ENCODE results near the gene FAM120C. TPM values are rescaled to one million over a fixed set of nuclear protein-coding genes. Genes with fewer than 3 reads are reported as not detected.

Gene FAM120C
- total RNA-seq, 1 experiment from 2014 or later: 10.6 TPM

GRCh38 chrX:54134269-54134668 lies 48.8 kb downstream of the FAM120C start:
- ChIA-PET POLR2A (no interaction called here), CTCF (no interaction called here)
- Mint-ChIP-seq H3K27me3 (ENCODE audit: low read depth) (no peaks in the 10 kb centered on the region), H3K4me1 (no peaks in the 10 kb centered on the region), H3K4me3 (no peak overlapping the region), H3K36me3 (peaks cover 13% of the 10 kb centered on the region), H3K9me3 (no peaks in the 10 kb centered on the region; the same call in 1 of the 2 replicates), H3K27ac (no peak overlapping the region)
- DNase-seq (ENCODE audit: low spot score): no peak
- ATAC-seq: no peak
- TF ChIP-seq PRDM15 (CRISPR knock-in tag; IDR thresholded peaks at IDR 0.05): no peak
- no peak for TF ChIP-seq HMGA2 (CRISPR knock-in tag; IDR thresholded peaks at IDR 0.05)
- TF ChIP-seq, protein P1, sequence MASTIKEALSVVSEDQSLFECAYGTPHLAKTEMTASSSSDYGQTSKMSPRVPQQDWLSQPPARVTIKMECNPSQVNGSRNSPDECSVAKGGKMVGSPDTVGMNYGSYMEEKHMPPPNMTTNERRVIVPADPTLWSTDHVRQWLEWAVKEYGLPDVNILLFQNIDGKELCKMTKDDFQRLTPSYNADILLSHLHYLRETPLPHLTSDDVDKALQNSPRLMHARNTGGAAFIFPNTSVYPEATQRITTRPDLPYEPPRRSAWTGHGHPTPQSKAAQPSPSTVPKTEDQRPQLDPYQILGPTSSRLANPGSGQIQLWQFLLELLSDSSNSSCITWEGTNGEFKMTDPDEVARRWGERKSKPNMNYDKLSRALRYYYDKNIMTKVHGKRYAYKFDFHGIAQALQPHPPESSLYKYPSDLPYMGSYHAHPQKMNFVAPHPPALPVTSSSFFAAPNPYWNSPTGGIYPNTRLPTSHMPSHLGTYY (CRISPR knock-in tag; IDR thresholded peaks at IDR 0.05): no peak
- TF ChIP-seq, protein P2, sequence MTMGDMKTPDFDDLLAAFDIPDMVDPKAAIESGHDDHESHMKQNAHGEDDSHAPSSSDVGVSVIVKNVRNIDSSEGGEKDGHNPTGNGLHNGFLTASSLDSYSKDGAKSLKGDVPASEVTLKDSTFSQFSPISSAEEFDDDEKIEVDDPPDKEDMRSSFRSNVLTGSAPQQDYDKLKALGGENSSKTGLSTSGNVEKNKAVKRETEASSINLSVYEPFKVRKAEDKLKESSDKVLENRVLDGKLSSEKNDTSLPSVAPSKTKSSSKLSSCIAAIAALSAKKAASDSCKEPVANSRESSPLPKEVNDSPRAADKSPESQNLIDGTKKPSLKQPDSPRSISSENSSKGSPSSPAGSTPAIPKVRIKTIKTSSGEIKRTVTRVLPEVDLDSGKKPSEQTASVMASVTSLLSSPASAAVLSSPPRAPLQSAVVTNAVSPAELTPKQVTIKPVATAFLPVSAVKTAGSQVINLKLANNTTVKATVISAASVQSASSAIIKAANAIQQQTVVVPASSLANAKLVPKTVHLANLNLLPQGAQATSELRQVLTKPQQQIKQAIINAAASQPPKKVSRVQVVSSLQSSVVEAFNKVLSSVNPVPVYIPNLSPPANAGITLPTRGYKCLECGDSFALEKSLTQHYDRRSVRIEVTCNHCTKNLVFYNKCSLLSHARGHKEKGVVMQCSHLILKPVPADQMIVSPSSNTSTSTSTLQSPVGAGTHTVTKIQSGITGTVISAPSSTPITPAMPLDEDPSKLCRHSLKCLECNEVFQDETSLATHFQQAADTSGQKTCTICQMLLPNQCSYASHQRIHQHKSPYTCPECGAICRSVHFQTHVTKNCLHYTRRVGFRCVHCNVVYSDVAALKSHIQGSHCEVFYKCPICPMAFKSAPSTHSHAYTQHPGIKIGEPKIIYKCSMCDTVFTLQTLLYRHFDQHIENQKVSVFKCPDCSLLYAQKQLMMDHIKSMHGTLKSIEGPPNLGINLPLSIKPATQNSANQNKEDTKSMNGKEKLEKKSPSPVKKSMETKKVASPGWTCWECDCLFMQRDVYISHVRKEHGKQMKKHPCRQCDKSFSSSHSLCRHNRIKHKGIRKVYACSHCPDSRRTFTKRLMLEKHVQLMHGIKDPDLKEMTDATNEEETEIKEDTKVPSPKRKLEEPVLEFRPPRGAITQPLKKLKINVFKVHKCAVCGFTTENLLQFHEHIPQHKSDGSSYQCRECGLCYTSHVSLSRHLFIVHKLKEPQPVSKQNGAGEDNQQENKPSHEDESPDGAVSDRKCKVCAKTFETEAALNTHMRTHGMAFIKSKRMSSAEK (CRISPR knock-in tag; IDR thresholded peaks at IDR 0.05; ENCODE audit: borderline replicate concordance): no peak
- TF ChIP-seq ZMAT4 (CRISPR knock-in tag; IDR thresholded peaks at IDR 0.05): no peak
- TF ChIP-seq, protein P3, sequence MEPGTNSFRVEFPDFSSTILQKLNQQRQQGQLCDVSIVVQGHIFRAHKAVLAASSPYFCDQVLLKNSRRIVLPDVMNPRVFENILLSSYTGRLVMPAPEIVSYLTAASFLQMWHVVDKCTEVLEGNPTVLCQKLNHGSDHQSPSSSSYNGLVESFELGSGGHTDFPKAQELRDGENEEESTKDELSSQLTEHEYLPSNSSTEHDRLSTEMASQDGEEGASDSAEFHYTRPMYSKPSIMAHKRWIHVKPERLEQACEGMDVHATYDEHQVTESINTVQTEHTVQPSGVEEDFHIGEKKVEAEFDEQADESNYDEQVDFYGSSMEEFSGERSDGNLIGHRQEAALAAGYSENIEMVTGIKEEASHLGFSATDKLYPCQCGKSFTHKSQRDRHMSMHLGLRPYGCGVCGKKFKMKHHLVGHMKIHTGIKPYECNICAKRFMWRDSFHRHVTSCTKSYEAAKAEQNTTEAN (CRISPR knock-in tag; IDR thresholded peaks at IDR 0.05): no peak
- no peak for TF ChIP-seq ZNF263 (CRISPR knock-in tag; IDR thresholded peaks at IDR 0.05; ENCODE audit: low read depth)
- TF ChIP-seq, protein P4, sequence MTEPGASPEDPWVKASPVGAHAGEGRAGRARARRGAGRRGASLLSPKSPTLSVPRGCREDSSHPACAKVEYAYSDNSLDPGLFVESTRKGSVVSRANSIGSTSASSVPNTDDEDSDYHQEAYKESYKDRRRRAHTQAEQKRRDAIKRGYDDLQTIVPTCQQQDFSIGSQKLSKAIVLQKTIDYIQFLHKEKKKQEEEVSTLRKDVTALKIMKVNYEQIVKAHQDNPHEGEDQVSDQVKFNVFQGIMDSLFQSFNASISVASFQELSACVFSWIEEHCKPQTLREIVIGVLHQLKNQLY (CRISPR knock-in tag; IDR thresholded peaks at IDR 0.05): no peak
- TF ChIP-seq JAZF1 (CRISPR knock-in tag; IDR thresholded peaks at IDR 0.05): no peak
- TF ChIP-seq SMAD3 (CRISPR knock-in tag; IDR thresholded peaks at IDR 0.05; ENCODE audit: borderline replicate concordance): no peak

- TF ChIP-seq, protein P4 (CRISPR knock-in tag; IDR thresholded peaks at IDR 0.05): no peak
- no peak for TF ChIP-seq PRRX2 (CRISPR knock-in tag; IDR thresholded peaks at IDR 0.05)
- TF ChIP-seq OVOL2 (CRISPR knock-in tag; IDR thresholded peaks at IDR 0.05; ENCODE audit: borderline replicate concordance): no peak
- TF ChIP-seq IRF2 (CRISPR knock-in tag; IDR thresholded peaks at IDR 0.05; ENCODE audit: borderline replicate concordance, low read depth): no peak
- ChIA-PET CTCF (interaction anchor here (0.6 kb wide), 1 partner anchor 363 kb away, joined by 5 read pairs; no protein-coding TSS in a partner anchor), POLR2A (no interaction called here)
- Mint-ChIP-seq H3K9me3 (no peaks in the 10 kb centered on the region), H3K27me3 (ENCODE audit: low read depth) (no peaks in the 10 kb centered on the region), H3K4me1 (peaks cover 11% of the 10 kb centered on the region), H3K36me3 (no peaks in the 10 kb centered on the region), H3K4me3 (no peak overlapping the region), H3K27ac (no peak overlapping the region)
- no peak for DNase-seq (ENCODE audit: low spot score)
- no peak for ATAC-seq
These were observed 66.7 kb downstream of the FAM120C start for GRCh38 chrX:54116391-54116790.
